ENCODE results near the gene CFAP20DC.
"Not testable (repeated sequence)": the region's sequence is repeated elsewhere in the genome, so short reads cannot be mapped to it uniquely, and the experiment has no call there.

CFAP20DC gene

GRCh38 chr3:58706395-58707167 is 343.2 kb downstream of the CFAP20DC start:
- in situ Hi-C loops (cut with HindIII; ENCODE audit: low sequenced_read_pairs): no loop called here

GRCh38 chr3:58704745-58705144 is 345.1 kb downstream of the CFAP20DC start:
- in situ Hi-C loops (cut with HindIII; ENCODE audit: low sequenced_read_pairs): no loop called here

DNA sequence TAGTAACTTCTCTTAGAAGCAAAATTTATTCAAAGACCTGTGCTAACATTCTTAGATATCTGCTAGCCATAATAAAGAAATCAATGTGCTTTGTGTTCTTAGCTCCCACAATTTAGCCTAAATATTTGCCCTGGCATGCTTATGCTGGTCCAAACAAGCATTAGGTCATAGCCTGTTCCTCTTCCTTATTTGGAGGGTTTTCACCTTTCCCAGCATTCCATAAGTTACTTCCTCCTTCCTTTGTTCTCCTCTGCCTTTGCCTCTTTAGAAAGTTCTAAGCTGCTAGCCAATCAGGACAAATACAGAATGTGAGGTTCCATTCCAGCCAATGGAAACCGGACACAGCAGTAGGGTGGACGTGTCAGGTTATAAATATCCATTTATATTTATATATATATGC is 345.5 kb downstream of the CFAP20DC start:
- in situ Hi-C loops (cut with HindIII; ENCODE audit: low sequenced_read_pairs): not testable (repeated sequence)

DNA sequence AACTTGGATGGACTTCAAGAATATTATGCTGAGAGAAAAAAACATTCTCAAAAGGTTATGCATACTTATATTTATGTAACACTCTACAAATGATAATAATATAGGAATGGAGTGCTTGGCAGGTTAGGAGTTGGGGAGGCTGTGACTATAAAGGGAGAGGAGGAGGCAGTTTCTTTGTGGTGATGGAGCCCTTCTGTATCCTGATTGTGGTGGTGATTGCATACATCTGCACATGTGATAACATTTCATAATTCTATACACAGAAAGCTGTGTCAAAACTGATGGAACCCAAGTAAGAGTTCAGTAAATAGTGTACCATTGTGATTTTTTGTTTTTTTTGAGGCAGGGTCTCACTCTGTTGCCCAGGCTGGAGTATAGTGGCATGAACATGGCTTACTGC is 351.6 kb downstream of the CFAP20DC start:
- in situ Hi-C loops (cut with HindIII; ENCODE audit: low sequenced_read_pairs): no loop called here

GRCh38 chr3:58697561-58697960 is 352.3 kb downstream of the CFAP20DC start:
- in situ Hi-C loops (cut with HindIII; ENCODE audit: low sequenced_read_pairs): no loop called here

DNA sequence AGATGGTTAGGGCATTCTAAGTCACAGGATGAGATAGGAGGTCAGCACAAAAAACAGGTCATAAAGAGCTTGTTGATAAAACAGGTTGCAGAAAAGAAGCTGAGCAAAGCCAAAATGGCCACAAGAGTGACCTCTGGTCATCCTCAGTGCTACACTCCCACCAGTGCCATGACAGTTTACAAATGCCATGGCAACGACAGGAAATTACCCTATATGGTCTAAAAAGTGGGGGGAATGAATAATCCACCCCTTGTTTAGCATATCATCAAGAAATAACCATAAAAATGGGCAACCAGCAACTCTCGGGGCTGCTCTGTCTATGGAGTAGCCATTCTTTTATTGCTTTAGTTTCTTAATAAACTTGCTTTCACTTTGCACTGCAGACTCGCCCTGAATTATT is 353.0 kb downstream of the CFAP20DC start:
- in situ Hi-C loops (cut with HindIII; ENCODE audit: low sequenced_read_pairs): not testable (repeated sequence)

GRCh38 chr3:58696093-58696492 is 353.7 kb downstream of the CFAP20DC start:
- in situ Hi-C loops (cut with HindIII; ENCODE audit: low sequenced_read_pairs): no loop called here

- in situ Hi-C loops (cut with HindIII; ENCODE audit: low sequenced_read_pairs): not testable (repeated sequence)
These were observed 354.5 kb downstream of the CFAP20DC start for GRCh38 chr3:58695284-58695683.

DNA sequence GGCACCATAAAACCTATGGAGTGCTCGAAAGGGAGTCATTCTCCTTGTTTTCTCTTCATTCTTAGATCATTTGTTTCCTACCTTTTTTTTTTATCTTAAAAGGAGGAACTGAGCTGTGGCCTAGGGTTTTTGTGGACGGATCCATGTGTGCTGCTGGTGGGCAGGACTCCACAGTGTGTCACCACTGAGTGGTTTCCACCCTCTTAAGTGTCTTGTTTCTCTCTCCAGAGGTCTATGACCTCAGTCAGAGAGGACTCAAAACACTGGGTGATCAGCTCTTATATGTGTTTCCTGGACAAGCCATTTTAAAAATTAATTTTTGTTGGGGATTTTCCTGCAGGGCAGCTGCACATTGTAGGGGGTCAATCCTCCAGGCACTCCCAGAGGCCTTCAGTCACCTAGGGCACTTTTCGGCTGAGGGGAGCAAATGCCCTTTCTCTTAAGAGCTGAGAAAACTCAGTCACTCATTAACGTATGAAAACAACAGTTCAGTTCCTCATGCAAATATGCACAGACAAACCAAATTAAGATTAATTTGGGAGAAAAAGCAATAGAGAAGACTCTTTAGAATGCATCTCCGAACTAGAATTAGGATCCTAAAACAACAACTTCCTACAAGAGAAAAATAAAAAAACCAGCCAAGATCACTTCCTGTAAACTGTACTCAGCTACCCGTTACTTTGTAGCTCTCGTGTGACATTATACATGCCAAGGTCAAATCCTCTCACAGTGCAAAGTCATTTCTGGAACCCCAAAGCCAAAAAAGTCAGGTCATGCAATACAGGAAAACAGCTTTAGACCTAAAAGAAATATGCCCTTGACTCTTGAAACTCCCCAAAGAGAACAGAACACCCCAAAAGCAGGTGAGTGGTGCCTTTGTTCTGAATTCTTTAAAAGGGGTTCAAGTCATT is 355.6 kb downstream of the CFAP20DC start:
- in situ Hi-C loops (cut with HindIII; ENCODE audit: low sequenced_read_pairs): no loop called here

DNA sequence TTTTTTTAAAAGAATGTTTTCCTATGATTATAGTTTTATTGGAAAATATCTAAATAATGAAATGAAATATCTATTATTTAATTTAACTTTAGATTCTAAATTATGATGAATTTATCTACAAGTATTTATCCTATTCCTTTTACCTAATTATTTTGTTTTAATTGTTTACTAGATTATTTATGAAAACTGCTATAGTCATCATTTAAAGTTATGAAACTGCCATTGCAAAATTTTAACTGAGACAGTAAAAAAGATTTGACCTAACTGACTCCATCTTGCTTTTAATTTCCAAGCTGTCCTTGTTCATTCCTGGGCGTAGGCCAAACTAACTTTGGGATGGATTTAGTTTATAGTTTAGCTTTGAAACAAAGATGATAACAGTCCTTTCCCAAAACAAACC is 357.3 kb downstream of the CFAP20DC start:
- in situ Hi-C loops (cut with HindIII; ENCODE audit: low sequenced_read_pairs): no loop called here

All from DLD1 (cell line).